Keratinocyte (primary cell): ENCODE data around the gene UPK1B. TPM values are rescaled to one million over a fixed set of nuclear protein-coding genes. Genes with fewer than 3 reads are reported as not detected.

Source experiments
- DNase-seq: peaks from one replicate; pipeline ENCODE4 v3.0.0-alpha.2; 2011; ENCODE audit warnings: low read depth, missing footprints, low spot score
- FAIRE-seq: peaks from 2 replicates; lab custom pipeline; 2011; peaks lifted over from hg19 to GRCh38; lab: Jason Lieb, UNC
- H2AFZ ChIP-seq: 2 replicates; pipeline ENCODE4 v1.6.0; 2012; ENCODE audit warnings: low read length, control low read depth, inconsistent platforms; ENCODE audit not compliant: control insufficient read depth
- H3K27ac ChIP-seq: 2 replicates; pipeline ENCODE4 v1.5.1; 2011; ENCODE audit warnings: low read length; ENCODE audit not compliant: control insufficient read depth, insufficient read depth
- H3K27me3 ChIP-seq: 3 replicates; pipeline ENCODE4 v1.6.0; 2011; ENCODE audit warnings: low read length; ENCODE audit not compliant: control insufficient read depth, insufficient read depth; ENCODE audit errors: extremely low read depth
- H3K36me3 ChIP-seq, 2 experiments: 2 replicates in 1 of 2; 3 replicates in 1 of 2; pipeline ENCODE4 v1.5.1; 2011; ENCODE audit warnings: low read length in 2 of 2, mild to moderate bottlenecking in 1 of 2; ENCODE audit not compliant: control insufficient read depth in 2 of 2, insufficient read depth in 2 of 2; ENCODE audit errors: extremely low read depth in 1 of 2
- H3K4me1 ChIP-seq: 3 replicates; pipeline ENCODE4 v1.5.1; 2011; ENCODE audit warnings: low read length; ENCODE audit not compliant: control insufficient read depth, insufficient read depth; ENCODE audit errors: extremely low read depth
- H3K4me2 ChIP-seq: 3 replicates; pipeline ENCODE4 v1.6.0; 2011; ENCODE audit warnings: low read depth, low read length; ENCODE audit not compliant: control insufficient read depth, insufficient read depth; ENCODE audit errors: extremely low read depth
- H3K4me3 ChIP-seq, 3 experiments: fragments of 200-600 bp in 1 of 3; sonication (generic) in 1 of 3; 2 replicates in 2 of 3; 3 replicates in 1 of 3; pipeline ENCODE4 v1.5.1; 2011 to 2016; ENCODE audit warnings: low read length in 3 of 3, mild to moderate bottlenecking in 3 of 3, control low read depth in 2 of 3, inconsistent platforms in 1 of 3, low read depth in 1 of 3, mixed read lengths in 1 of 3, mixed run types in 1 of 3, moderate library complexity in 1 of 3; ENCODE audit not compliant: control insufficient read depth in 2 of 3, insufficient read depth in 2 of 3; ENCODE audit errors: extremely low read depth in 1 of 3
- H3K79me2 ChIP-seq: 2 replicates; pipeline ENCODE4 v1.6.0; 2012; ENCODE audit warnings: low read length; ENCODE audit not compliant: control insufficient read depth, insufficient read depth
- H3K9ac ChIP-seq: 3 replicates; pipeline ENCODE4 v1.6.0; 2011; ENCODE audit warnings: low read length; ENCODE audit not compliant: control insufficient read depth, insufficient read depth; ENCODE audit errors: extremely low read depth
- H3K9me1 ChIP-seq: 3 replicates; pipeline ENCODE4 v1.6.0; 2011; ENCODE audit warnings: low read length; ENCODE audit not compliant: control insufficient read depth, insufficient read depth; ENCODE audit errors: extremely low read depth
- H3K9me3 ChIP-seq: 2 replicates; pipeline ENCODE4 v1.5.1; 2012; ENCODE audit warnings: low read depth, low read length; ENCODE audit not compliant: control insufficient read depth
- H4K20me1 ChIP-seq: 3 replicates; pipeline ENCODE4 v1.6.0; 2011; ENCODE audit warnings: low read length; ENCODE audit not compliant: control insufficient read depth, insufficient read depth; ENCODE audit errors: extremely low read depth
- CTCF ChIP-seq, 3 experiments: IDR thresholded peaks in 1 of 3; conservative IDR thresholded peaks in 1 of 3; optimal IDR thresholded peaks in 1 of 3; 2 replicates in 2 of 3; 3 replicates in 1 of 3; pipeline versions ENCODE3 to v1.5.1; 2011; ENCODE audit warnings: low read length in 3 of 3, mild to moderate bottlenecking in 3 of 3, moderate library complexity in 2 of 3, control low read depth in 1 of 3, inconsistent platforms in 1 of 3; ENCODE audit not compliant: insufficient read depth in 2 of 3; ENCODE audit errors: extremely low read depth in 1 of 3
- EZH2 ChIP-seq: IDR thresholded peaks from one replicate; pipeline ENCODE4 v1.6.1; 2012; ENCODE audit warnings: inconsistent platforms, mild to moderate bottlenecking, low read length, moderate library complexity
- dilution Hi-C: fragments of 300-500 bp; cut with MboI; formaldehyde crosslinking; loops from one replicate; pipeline ENCODE4 v1.7.0; 2020; ENCODE audit warnings: low sequenced_read_pairs; ENCODE audit not compliant: extremely low pct_ligation_motif_present
- polyA plus RNA-seq, 5 experiments: library from polyadenylated mRNA; depleted of rRNA in 3 of 5; stranded (reverse) in 3 of 5; stranded (forward) in 1 of 5; unstranded in 1 of 5; fragments of >200 nt; gene quantifications; 1 replicate in 1 of 5; 2 replicates in 3 of 5; 3 replicates in 1 of 5; pipeline versions ENCODE4 v1.2.1 to v1.2.3, GENCODE V29; 2011 to 2012; ENCODE audit warnings: missing spikeins in 2 of 5, low read depth in 1 of 5, low replicate concordance in 1 of 5

The UPK1B gene
- polyA plus RNA-seq, 1 donor (not counting 4 experiments of a cell fraction or from before 2014, with no cell fraction given) = 54.6 TPM

DNA sequence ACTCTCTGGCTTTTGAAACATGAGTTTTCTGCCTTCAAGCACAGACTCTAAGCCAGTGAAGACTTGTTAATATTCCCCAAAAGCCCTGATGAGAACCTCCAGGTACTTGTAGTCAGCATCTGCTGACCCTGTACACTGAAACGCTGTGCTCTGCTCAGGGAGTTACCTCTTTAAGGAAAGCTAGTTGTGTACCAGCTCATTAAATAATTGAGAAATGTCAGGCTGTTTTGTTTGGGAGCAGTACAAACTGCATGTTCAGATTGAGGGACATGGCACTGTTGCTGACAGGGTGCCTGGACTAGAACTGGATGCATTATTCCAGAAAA, 21.7 kb downstream of the UPK1B start:
- Histone ChIP-seq H3K79me2 (no peaks in the 10 kb centered on the region), H3K4me2 (no peak overlapping the region), H3K9ac (no peak overlapping the region), H3K9me1 (no peaks in the 10 kb centered on the region), H3K36me3 (no peaks in the 10 kb centered on the region), H2AFZ (no peak overlapping the region), H3K9me3 (no peaks in the 10 kb centered on the region), H3K27ac (no peak overlapping the region), H3K27me3 (no peaks in the 10 kb centered on the region), H3K4me1 (peaks cover 26% of the 10 kb centered on the region), H4K20me1 (no peaks in the 10 kb centered on the region), H3K4me3 (no peak overlapping the region)
- dilution Hi-C loops = no loop called here
- no peak for DNase-seq
- FAIRE-seq = no peak
- TF ChIP-seq EZH2 (no peak), CTCF (optimal IDR thresholded peaks at IDR 0.05 in 1 of 3, IDR thresholded peaks at IDR 0.05 in 1 of 3, conservative IDR thresholded peaks at IDR 0.05 in 1 of 3; ENCODE audit: extremely low read depth in 1 of 3, insufficient read depth in 2 of 3, low read length in 3 of 3) (no peak)

GRCh38 chr3:119195911-119196310, 22.5 kb downstream of the UPK1B start:
- dilution Hi-C loops = no loop called here
- FAIRE-seq (peak; percentile 39), DNase-seq (no peak)
- Histone ChIP-seq H3K9me3 (no peaks in the 10 kb centered on the region), H3K36me3 (no peaks in the 10 kb centered on the region), H3K27ac (no peak overlapping the region), H3K4me2 (no peak overlapping the region), H3K4me3 (no peak overlapping the region), H3K9me1 (no peaks in the 10 kb centered on the region), H3K9ac (no peak overlapping the region), H2AFZ (peak overlapping the region; percentile 30), H3K27me3 (no peaks in the 10 kb centered on the region), H3K79me2 (no peaks in the 10 kb centered on the region), H3K4me1 (peaks cover 26% of the 10 kb centered on the region), H4K20me1 (no peaks in the 10 kb centered on the region)
- TF ChIP-seq CTCF (optimal IDR thresholded peaks at IDR 0.05 in 1 of 3, IDR thresholded peaks at IDR 0.05 in 1 of 3, conservative IDR thresholded peaks at IDR 0.05 in 1 of 3; ENCODE audit: extremely low read depth in 1 of 3, insufficient read depth in 2 of 3, low read length in 3 of 3) (no peak), EZH2 (no peak)
